ENCODE data around the gene ANK2. TPM values are rescaled to one million over a fixed set of nuclear protein-coding genes. Genes with fewer than 3 reads are reported as not detected.

Gene ANK2
- total RNA-seq, result 10 to 100 TPM; 19.6 to 86.4 TPM

DNA sequence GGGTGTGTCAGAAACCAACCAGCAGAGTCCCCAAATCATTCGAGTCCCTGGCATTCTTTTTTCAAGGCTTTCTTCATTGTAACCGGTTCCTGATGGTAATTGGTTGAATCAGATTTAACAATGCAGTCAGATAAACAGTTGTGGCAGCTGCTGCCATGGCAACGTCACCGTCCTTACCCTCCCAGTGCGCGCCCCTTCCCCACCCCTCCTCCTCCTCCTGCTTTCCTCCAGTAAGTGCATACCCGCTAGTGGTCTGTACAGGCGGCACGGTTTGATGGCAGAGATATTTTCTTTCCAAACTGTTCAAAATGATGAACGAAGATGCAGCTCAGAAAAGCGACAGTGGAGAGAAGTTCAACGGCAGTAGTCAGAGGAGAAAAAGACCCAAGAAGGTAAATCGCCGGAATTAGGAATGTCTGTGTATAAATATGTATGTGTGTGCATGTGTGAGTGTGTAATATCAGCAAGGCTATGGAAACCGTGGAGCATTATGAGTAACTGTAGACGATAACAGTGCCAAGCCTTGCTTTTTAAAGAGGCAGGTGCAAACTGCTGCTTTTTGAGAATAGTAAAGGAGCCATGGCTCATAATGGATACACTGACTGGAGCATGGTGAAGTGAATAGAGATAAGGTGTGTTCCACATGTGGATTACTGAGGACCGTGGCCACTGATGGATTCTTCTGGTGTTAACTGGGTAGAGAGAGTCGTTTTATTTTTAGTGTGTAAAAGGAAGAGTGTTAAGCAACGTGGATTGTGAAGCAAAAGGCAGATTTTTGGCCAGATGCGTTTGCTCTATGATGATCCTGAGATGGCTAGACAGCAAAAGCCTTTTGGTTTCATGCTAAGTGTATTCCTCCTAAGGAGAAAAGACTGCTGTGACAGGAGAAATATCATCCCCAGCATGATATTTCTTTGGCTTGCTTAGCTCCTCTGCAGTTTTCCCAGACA is at the start of gene ANK2:
Gene ANK2 (plus strand): TSS at position 233 of the 950 bp plus-strand sequence. CDS start 76 bp downstream, at position 309.

Small RNA genes within 50 kb of the gene (small RNA-seq; reads per million reads assigned to genes)
- gene MIR8082 (0 reads per million in 2 donors), gene RN7SL184P (0 reads per million in 2 donors), gene RNU1-138P (0.51 to 0.76 reads per million in 2 donors)
